OCI-LY1 (cell line): ENCODE data around the gene MMP10.

Experiments
- H2AFZ ChIP-seq: fragments of 200-600 bp; sonication (generic), shearing (Covaris generic); 2 replicates; pipeline ENCODE4 v1.6.0; 2014; ENCODE audit warnings: antibody characterized with exemption, mild to moderate bottlenecking, low read length
- H3F3A ChIP-seq: fragments of 200-600 bp; sonication (generic), shearing (Covaris generic); 2 replicates; pipeline ENCODE4 v1.6.0; 2014; ENCODE audit warnings: mild to moderate bottlenecking, antibody characterized with exemption, low read length, moderate library complexity; ENCODE audit not compliant: insufficient read depth
- H3K27ac ChIP-seq: fragments of 200-600 bp; sonication (generic); 2 replicates; pipeline ENCODE4 v1.5.1; 2014; ENCODE audit warnings: low read length, mixed run types, mild to moderate bottlenecking, low read depth; ENCODE audit not compliant: poor library complexity, severe bottlenecking
- H3K27me3 ChIP-seq: fragments of 200-600 bp; sonication (generic); 2 replicates; pipeline ENCODE4 v1.6.0; 2014; ENCODE audit warnings: antibody characterized with exemption, mild to moderate bottlenecking, low read length, moderate library complexity; ENCODE audit not compliant: insufficient read depth
- H3K36me3 ChIP-seq: fragments of 200-600 bp; sonication (generic); 2 replicates; pipeline ENCODE4 v1.6.1; 2014; ENCODE audit warnings: mild to moderate bottlenecking, antibody characterized with exemption, low read length, moderate library complexity, mixed read lengths; ENCODE audit not compliant: insufficient read depth
- H3K4me1 ChIP-seq: fragments of 200-600 bp; sonication (generic); 2 replicates; pipeline ENCODE4 v1.5.1; 2014; ENCODE audit warnings: mild to moderate bottlenecking, low read length, moderate library complexity; ENCODE audit not compliant: insufficient read depth, severe bottlenecking
- H3K4me2 ChIP-seq: fragments of 200-600 bp; sonication (generic), shearing (Covaris generic); 2 replicates; pipeline ENCODE4 v1.6.1; 2014; ENCODE audit warnings: low read length
- H3K4me3 ChIP-seq: fragments of 200-600 bp; sonication (generic); 2 replicates; pipeline ENCODE4 v1.5.1; 2014; ENCODE audit warnings: low read length, low read depth, mild to moderate bottlenecking, mixed read lengths; ENCODE audit not compliant: poor library complexity, severe bottlenecking
- H3K79me2 ChIP-seq: fragments of 200-600 bp; shearing (Covaris generic); 2 replicates; pipeline ENCODE4 v1.6.1; 2016; ENCODE audit warnings: mixed run types, low read length, mixed read lengths; ENCODE audit not compliant: insufficient read depth
- H3K9ac ChIP-seq: fragments of 200-600 bp; sonication (generic), shearing (Covaris generic); 2 replicates; pipeline ENCODE4 v1.6.1; 2014; ENCODE audit warnings: mild to moderate bottlenecking, low read length, mixed read lengths
- H3K9me2 ChIP-seq: fragments of 200-600 bp; sonication (generic), shearing (Covaris generic); 2 replicates; pipeline ENCODE4 v1.6.1; 2014; ENCODE audit warnings: low read depth, mild to moderate bottlenecking, low read length, mixed read lengths
- H3K9me3 ChIP-seq: fragments of 200-600 bp; shearing (Covaris generic); 2 replicates; pipeline ENCODE4 v1.6.1; 2014; ENCODE audit warnings: low read length, mixed read lengths
- H4K20me1 ChIP-seq: fragments of 200-600 bp; sonication (generic), shearing (Covaris generic); 2 replicates; pipeline ENCODE4 v1.6.0; 2016; ENCODE audit warnings: mild to moderate bottlenecking, low read length; ENCODE audit not compliant: insufficient read depth
- EZH2 ChIP-seq: fragments of 200-600 bp; sonication (generic), shearing (Covaris generic); IDR thresholded peaks from 2 replicates; pipeline ENCODE4 v1.8.0; 2017; ENCODE audit warnings: borderline replicate concordance, mixed run types, mild to moderate bottlenecking, antibody characterized with exemption, low read length, moderate library complexity, mixed read lengths
- TF ChIP-seq, protein P1 (sequence below): fragments of 200-600 bp; sonication (generic), shearing (Covaris generic); IDR thresholded peaks from 2 replicates; pipeline ENCODE4 v1.5.1; 2017; ENCODE audit warnings: mild to moderate bottlenecking, antibody characterized with exemption, low read length, moderate library complexity, mixed read lengths

MMP10 gene

DNA sequence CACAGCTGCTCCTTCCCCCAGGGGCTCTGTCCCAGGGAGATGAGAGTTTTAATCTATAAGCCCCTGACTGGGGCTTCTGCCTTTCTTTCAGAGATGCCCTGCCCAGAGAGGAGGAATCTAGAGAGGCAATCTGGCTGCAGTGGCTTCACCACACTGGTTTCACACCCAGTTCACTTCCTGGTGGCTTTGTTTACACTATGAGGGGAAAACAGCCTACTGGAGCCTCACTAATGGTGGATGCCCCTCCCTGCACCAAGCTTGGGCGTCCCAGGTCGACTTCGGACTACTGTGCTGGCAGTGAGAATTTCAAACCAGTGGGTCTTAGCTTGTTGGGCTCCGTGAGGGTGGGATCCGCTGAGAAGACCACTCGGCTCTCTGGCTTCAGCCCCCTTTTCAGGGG is 39.1 kb upstream of the MMP10 start:
- Histone ChIP-seq H4K20me1 (no peaks in the 10 kb centered on the region), H3K9ac (no peak overlapping the region), H2AFZ (no peak overlapping the region), H3K4me3 (no peak overlapping the region), H3K36me3 (no peaks in the 10 kb centered on the region), H3K4me1 (no peaks in the 10 kb centered on the region), H3K9me3 (no peaks in the 10 kb centered on the region), H3K27me3 (no peaks in the 10 kb centered on the region), H3K27ac (no peak overlapping the region), H3K9me2 (no peaks in the 10 kb centered on the region), H3K79me2 (no peaks in the 10 kb centered on the region), H3F3A (no peaks in the 10 kb centered on the region), H3K4me2 (no peak overlapping the region)
- TF ChIP-seq, protein P1, sequence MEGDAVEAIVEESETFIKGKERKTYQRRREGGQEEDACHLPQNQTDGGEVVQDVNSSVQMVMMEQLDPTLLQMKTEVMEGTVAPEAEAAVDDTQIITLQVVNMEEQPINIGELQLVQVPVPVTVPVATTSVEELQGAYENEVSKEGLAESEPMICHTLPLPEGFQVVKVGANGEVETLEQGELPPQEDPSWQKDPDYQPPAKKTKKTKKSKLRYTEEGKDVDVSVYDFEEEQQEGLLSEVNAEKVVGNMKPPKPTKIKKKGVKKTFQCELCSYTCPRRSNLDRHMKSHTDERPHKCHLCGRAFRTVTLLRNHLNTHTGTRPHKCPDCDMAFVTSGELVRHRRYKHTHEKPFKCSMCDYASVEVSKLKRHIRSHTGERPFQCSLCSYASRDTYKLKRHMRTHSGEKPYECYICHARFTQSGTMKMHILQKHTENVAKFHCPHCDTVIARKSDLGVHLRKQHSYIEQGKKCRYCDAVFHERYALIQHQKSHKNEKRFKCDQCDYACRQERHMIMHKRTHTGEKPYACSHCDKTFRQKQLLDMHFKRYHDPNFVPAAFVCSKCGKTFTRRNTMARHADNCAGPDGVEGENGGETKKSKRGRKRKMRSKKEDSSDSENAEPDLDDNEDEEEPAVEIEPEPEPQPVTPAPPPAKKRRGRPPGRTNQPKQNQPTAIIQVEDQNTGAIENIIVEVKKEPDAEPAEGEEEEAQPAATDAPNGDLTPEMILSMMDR = no peak
- TF ChIP-seq EZH2 = no peak

DNA sequence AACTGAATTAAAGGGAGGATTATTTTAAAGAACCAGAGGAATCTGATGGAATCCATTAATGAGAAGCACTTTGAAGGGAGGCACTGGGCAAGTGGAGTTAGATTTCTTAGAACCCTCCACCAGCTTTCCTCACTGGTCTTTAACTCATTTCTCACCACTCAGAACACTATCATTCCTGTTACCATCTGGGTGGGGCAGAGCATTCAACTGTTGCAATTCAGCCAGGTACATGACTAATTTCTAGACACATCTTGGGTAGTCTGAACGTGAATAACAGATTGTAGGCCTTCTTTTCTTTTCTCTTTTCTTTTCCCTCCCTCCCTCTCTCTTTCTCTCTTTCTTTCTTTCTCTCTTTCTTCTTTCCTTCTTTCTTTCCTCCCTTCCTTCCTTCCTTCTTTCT is 33.1 kb upstream of the MMP10 start:
- H3K4me1 ChIP-seq = no peaks in the 10 kb centered on the region
- H2AFZ ChIP-seq = no peak overlapping the region
- H3F3A ChIP-seq = no peaks in the 10 kb centered on the region
- H4K20me1 ChIP-seq = no peaks in the 10 kb centered on the region
- H3K27ac ChIP-seq = no peak overlapping the region
- no peaks in the 10 kb centered on the region for H3K36me3 ChIP-seq
- H3K4me2 ChIP-seq = no peak overlapping the region
- H3K27me3 ChIP-seq = no peaks in the 10 kb centered on the region
- no peaks in the 10 kb centered on the region for H3K9me2 ChIP-seq
- no peaks in the 10 kb centered on the region for H3K79me2 ChIP-seq
- no peak overlapping the region for H3K4me3 ChIP-seq
- H3K9me3 ChIP-seq = no peaks in the 10 kb centered on the region
- H3K9ac ChIP-seq = no peak overlapping the region
- no peak for TF ChIP-seq EZH2
- TF ChIP-seq, protein P1 = no peak

DNA sequence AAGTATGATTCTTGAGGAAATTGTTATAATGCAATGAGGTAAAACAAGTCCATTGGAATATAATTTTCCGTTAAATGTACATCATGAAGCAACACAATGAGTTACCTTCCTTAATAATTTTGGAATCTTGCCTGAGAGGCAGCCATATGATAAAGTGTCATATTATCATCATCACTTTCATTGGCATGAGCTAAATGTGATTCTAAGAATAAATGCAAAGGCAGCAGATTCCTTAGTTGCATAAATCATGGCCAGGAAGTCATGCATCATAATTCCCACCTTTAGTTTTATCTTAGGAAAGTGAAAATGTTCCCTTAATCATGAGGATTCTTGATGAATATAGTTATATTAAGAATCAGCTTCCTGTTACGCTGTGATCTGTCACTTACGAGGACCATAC is 31.8 kb upstream of the MMP10 start:
- Histone ChIP-seq H3K4me3 (no peak overlapping the region), H3K9ac (no peak overlapping the region), H3K4me2 (no peak overlapping the region), H3K27ac (no peak overlapping the region), H3K9me2 (no peaks in the 10 kb centered on the region), H3K36me3 (no peaks in the 10 kb centered on the region), H3F3A (no peaks in the 10 kb centered on the region), H3K79me2 (no peaks in the 10 kb centered on the region), H3K9me3 (no peaks in the 10 kb centered on the region), H2AFZ (no peak overlapping the region), H3K4me1 (no peaks in the 10 kb centered on the region), H3K27me3 (no peaks in the 10 kb centered on the region), H4K20me1 (no peaks in the 10 kb centered on the region)
- TF ChIP-seq, protein P1 = no peak
- TF ChIP-seq EZH2 = no peak
